Ishikawa (cell line): ENCODE data around the gene ZCCHC3.

Experiments
- CREB1 ChIP-seq: IDR thresholded peaks from 2 replicates; pipeline ENCODE4 v1.6.1; 2012; ENCODE audit warnings: low read depth
- EGR1 ChIP-seq: IDR thresholded peaks from 2 replicates; pipeline ENCODE4 v1.6.1; 2012
- NFIC ChIP-seq: IDR thresholded peaks from 2 replicates; pipeline ENCODE4 v1.6.1; 2012
- RAD21 ChIP-seq: IDR thresholded peaks from 2 replicates; pipeline ENCODE4 v1.6.1; 2012; ENCODE audit warnings: low read depth
- TAF1 ChIP-seq: IDR thresholded peaks from 2 replicates; pipeline ENCODE4 v1.6.1; 2012; ENCODE audit warnings: low read depth, mild to moderate bottlenecking
- TF ChIP-seq, protein P1 (sequence below): IDR thresholded peaks from 2 replicates; pipeline ENCODE4 v1.6.1; 2012; ENCODE audit warnings: low read depth, mild to moderate bottlenecking
- TF ChIP-seq, protein P2 (sequence below): IDR thresholded peaks from 2 replicates; pipeline ENCODE4 v1.6.1; 2012

DNA sequence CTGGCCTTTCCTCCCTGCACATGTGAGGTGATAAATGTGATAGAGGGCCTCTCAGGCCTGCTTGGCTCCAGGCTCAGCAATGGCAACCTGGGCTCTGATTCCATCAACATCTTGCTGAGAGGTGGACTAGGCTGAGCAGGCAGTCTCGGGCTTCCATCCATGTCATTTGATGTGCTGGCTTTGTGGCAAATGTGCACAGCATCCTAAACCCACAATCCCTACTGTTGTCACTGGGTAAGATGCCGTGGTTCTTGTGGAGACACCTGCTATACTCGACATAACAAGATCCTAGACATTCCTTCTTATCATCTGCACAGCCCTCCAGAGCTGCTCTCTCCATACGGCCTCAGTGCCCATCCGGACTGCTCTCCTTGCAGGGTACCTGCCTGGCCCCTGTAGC, 2.8 kb upstream of the ZCCHC3 start:
- TF ChIP-seq TAF1, result no peak
- TF ChIP-seq CREB1, result no peak
- TF ChIP-seq EGR1, result no peak
- TF ChIP-seq, protein P1, sequence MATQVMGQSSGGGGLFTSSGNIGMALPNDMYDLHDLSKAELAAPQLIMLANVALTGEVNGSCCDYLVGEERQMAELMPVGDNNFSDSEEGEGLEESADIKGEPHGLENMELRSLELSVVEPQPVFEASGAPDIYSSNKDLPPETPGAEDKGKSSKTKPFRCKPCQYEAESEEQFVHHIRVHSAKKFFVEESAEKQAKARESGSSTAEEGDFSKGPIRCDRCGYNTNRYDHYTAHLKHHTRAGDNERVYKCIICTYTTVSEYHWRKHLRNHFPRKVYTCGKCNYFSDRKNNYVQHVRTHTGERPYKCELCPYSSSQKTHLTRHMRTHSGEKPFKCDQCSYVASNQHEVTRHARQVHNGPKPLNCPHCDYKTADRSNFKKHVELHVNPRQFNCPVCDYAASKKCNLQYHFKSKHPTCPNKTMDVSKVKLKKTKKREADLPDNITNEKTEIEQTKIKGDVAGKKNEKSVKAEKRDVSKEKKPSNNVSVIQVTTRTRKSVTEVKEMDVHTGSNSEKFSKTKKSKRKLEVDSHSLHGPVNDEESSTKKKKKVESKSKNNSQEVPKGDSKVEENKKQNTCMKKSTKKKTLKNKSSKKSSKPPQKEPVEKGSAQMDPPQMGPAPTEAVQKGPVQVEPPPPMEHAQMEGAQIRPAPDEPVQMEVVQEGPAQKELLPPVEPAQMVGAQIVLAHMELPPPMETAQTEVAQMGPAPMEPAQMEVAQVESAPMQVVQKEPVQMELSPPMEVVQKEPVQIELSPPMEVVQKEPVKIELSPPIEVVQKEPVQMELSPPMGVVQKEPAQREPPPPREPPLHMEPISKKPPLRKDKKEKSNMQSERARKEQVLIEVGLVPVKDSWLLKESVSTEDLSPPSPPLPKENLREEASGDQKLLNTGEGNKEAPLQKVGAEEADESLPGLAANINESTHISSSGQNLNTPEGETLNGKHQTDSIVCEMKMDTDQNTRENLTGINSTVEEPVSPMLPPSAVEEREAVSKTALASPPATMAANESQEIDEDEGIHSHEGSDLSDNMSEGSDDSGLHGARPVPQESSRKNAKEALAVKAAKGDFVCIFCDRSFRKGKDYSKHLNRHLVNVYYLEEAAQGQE, result no peak
- TF ChIP-seq NFIC, result no peak
- TF ChIP-seq, protein P2, sequence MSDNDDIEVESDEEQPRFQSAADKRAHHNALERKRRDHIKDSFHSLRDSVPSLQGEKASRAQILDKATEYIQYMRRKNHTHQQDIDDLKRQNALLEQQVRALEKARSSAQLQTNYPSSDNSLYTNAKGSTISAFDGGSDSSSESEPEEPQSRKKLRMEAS, result no peak
- TF ChIP-seq RAD21, result no peak
